Activated CD4-positive, alpha-beta T cell treated with anti-CD3 and anti-CD28 coated beads for 48 hours (primary cell): ENCODE results near the gene TNFRSF17.

Source experiments
- DNase-seq: peaks from one replicate; pipeline ENCODE4 v3.0.0-alpha.2; 2020

Gene TNFRSF17

DNA sequence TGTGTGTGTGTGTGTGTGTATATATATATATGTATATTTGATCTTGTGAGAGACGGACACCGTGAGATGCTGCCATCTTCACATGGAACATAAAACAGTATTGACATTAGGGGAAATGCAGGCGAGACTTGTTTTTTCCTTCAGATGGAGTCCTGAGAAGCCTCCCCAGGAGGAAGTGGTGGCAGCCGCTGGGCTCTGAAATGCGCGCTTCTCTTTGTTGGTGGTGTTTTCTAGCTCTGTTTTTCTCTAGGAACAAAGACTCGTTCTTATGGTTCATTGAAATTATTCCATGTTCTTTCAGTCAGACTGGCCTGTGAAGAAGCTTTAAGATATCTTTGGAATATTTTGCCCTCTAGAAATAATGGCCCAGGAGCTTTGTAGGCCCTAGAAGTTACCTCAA lies 44.5 kb downstream of the TNFRSF17 start:
- DNase-seq, result no peak

DNA sequence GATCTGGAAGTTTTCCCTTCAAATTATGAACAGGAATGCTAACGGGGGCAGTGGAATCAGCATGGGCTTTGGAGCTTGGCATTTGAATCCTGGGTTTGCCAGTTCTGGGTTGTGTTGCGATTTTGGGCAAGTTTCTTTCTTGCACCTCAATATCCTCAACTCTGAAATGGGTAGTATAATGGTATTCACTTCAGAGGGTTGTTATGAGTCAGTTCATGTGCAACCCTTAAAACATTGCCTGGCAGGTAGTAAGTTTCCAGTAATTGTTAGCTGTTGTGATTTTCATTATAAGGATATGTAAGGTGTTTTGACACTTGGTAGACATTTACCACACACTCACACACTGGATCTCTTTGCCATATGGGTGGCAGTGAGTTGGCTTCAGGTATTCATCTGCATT lies 44.9 kb downstream of the TNFRSF17 start:
- no peak for DNase-seq

DNA sequence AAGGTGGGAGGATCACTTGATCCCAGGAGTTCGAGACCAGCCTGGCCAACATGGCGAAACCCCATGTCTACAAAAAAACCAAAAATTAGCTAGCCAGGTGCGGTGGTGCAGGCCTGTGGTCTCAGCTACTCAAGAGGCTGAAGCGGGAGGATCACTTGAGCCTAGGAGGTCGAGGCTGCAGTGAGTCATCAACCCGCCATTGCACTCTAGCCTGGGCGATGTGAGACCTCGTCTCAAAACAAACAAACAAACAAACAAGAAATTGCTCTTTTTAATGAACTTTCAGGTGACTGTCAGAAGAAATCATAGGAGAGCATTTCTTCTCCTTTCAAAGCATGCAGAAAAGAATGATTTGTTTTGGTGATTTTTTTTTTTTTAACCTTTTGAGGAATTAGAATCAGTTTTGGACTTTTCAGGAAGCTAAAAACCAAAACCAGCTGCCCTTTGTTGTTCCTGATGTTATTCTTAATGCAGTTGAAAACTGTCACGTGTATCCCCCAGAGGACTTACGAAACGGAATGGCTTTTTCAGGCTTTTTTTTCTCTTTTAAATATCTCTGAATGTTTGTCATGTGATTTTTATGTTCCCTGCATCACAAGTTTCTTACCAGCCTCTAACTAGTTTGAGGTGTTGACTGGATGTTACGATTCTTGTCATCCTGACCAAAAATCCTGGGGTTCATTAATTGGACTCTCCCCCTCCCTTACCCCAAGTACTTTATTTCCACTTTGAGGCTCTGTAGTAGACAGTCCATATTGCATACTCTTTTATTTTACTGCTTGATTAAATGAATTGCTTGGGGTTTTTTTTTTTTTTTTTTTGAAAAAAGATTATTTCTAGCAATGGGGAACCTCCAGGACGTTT lies 45.6 kb downstream of the TNFRSF17 start:
- no peak for DNase-seq

DNA sequence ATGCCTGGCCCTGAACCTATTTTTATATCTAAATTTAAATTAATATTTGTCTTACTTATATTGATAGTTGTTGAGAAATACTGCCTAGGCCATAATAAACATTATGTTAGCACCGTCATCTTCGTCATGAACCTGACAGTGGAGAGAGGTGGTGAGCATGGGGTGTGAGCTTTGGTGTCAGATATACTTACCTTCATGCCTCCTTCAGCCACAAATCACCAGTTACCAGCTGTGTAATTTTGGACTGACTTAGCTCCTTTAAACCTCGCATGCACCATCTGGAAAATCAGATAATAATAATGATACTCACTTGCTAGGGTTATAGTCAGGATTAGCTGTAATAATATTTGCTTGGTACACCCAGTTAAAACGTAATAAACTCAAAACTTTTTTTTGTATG lies 46.6 kb downstream of the TNFRSF17 start:
- no peak for DNase-seq

DNA sequence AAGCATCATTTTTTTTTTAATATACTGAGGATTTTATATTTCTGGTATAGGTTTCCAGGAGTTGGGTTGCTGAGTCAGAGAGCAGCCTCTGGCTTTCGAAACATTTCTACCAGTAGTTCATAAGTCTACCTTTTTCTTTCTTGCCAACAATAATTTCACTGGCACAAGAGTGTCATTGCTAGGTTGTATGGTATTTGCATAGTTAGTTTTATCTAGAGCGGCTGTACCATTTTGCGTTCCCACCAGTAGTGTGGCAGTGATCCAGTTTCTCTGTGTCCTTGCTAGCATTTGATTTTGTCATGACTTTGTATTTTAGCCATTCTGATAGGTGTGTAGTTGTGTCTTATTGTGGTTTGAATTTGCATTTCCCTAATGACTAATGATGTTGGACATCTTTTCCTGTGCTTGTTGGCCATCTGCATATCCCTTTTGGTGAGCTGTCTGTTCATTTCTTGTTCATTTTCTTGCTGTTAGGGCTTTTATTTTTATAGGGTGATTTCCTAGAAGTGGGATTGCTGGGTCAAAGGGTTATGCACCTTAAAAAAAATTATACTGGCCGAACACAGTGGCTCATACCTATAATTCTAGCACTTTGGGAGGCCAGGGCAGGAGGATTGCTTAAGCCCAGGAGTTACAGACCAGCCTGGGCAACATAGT lies 51.4 kb downstream of the TNFRSF17 start:
- no peak for DNase-seq

DNA sequence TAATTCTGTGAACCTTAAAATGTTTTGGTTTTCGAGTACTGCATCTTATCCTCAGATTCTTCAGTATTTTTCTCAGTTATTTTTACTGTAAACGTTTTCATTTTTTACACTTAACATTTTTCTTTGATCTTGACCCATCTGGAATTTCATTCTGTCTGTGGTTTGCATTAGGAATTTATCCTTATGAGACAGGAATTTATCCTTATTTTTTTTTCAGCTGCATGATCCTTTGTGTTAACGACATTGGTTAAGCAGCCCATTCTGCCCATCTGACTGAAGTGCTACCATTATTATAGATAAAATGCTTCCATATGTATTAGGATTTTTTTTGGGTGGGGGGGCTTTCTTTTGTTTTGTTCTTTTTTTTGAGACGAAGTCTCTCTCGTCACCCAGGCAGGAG lies 52.5 kb downstream of the TNFRSF17 start:
- no peak for DNase-seq
